WTC11 (cell line): Measurements from ENCODE around the gene STOX2. TPM values are rescaled to one million over a fixed set of nuclear protein-coding genes. Genes with fewer than 3 reads are reported as not detected.

ENCODE experiments used
- ATAC-seq: fragments of 200-7000 bp; cut with Tn5 transposase; 2 replicates; pipeline ENCODE4 v1.10.0; 2021; ENCODE audit warnings: mild to moderate bottlenecking, moderate library complexity
- CTCF ChIA-PET: fragments of 300-600 bp; sonication (Branson Sonifier 250); formaldehyde crosslinking; loops from one replicate; lab custom pipeline; 2021; ENCODE audit warnings: antibody characterized with exemption; lab: Charles Lee
- POLR2A ChIA-PET: fragments of 350-600 bp; sonication (Branson Sonifier 250); formaldehyde crosslinking; loops from one replicate; lab custom pipeline; 2021; ENCODE audit warnings: antibody characterized with exemption; lab: Charles Lee
- DNase-seq: peaks from one replicate; pipeline ENCODE4 v3.0.0; 2021; ENCODE audit warnings: low spot score
- H3K27ac Mint-ChIP-seq: 2 replicates; pipeline ENCODE4 v1.8.0; 2021; ENCODE audit warnings: mixed read lengths
- H3K27me3 Mint-ChIP-seq: 2 replicates; pipeline ENCODE4 v1.8.0; 2021; ENCODE audit warnings: low read depth, mild to moderate bottlenecking, moderate library complexity, mixed read lengths
- H3K36me3 Mint-ChIP-seq: 2 replicates; pipeline ENCODE4 v1.8.0; 2021; ENCODE audit warnings: mixed read lengths
- H3K4me1 Mint-ChIP-seq: 2 replicates; pipeline ENCODE4 v1.8.0; 2022; ENCODE audit warnings: mixed read lengths
- H3K4me3 Mint-ChIP-seq: 2 replicates; pipeline ENCODE4 v1.8.0; 2021; ENCODE audit warnings: mild to moderate bottlenecking, moderate library complexity, mixed read lengths
- H3K9me3 Mint-ChIP-seq: 2 replicates; pipeline ENCODE4 v1.8.0; 2021; ENCODE audit warnings: mixed read lengths
- EMX1 ChIP-seq: fragments of 250-450 bp; sonication (Bioruptor Pico); IDR thresholded peaks from 2 replicates; pipeline ENCODE4 v1.8.0; 2021; ENCODE audit warnings: mild to moderate bottlenecking
- FOXK1 ChIP-seq: sonication (generic); formaldehyde crosslinking; IDR thresholded peaks from 2 replicates; pipeline ENCODE4 v1.8.0; 2022; ENCODE audit warnings: mild to moderate bottlenecking, moderate library complexity, missing genetic modification reagents
- GABPB1 ChIP-seq: sonication (generic); formaldehyde crosslinking; IDR thresholded peaks from 2 replicates; pipeline ENCODE4 v1.8.1; 2023; ENCODE audit warnings: mild to moderate bottlenecking, missing genetic modification reagents
- SP1 ChIP-seq: sonication (generic); formaldehyde crosslinking; conservative IDR thresholded peaks from 2 replicates; pipeline ENCODE4 v1.8.1; 2022; ENCODE audit warnings: missing genetic modification reagents
- TP53 ChIP-seq: sonication (generic); formaldehyde crosslinking; IDR thresholded peaks from 2 replicates; pipeline ENCODE4 v1.8.1; 2023; ENCODE audit warnings: mild to moderate bottlenecking, missing genetic modification reagents
- ZNF423 ChIP-seq: fragments of 250-450 bp; sonication (Bioruptor Pico); IDR thresholded peaks from 2 replicates; pipeline ENCODE4 v2.1.2; 2022; ENCODE audit warnings: mild to moderate bottlenecking, moderate library complexity
- total RNA-seq: library from RNA; stranded (reverse); gene quantifications from 3 replicates; pipeline ENCODE4 v1.2.3, GENCODE V29; 2021
- TF ChIP-seq, protein P1 (sequence below): fragments of 250-450 bp; sonication (Bioruptor Pico); IDR thresholded peaks from 2 replicates; pipeline ENCODE4 v1.9.0; 2021; ENCODE audit warnings: mild to moderate bottlenecking
- TF ChIP-seq, protein P2 (sequence below): sonication (generic); formaldehyde crosslinking; IDR thresholded peaks from 2 replicates; pipeline ENCODE4 v1.8.0; 2023; ENCODE audit warnings: mild to moderate bottlenecking, missing genetic modification reagents
- TF ChIP-seq, protein P3 (sequence below): sonication (generic); formaldehyde crosslinking; conservative IDR thresholded peaks from 2 replicates; pipeline ENCODE4 v1.8.1; 2022; ENCODE audit warnings: mild to moderate bottlenecking, missing genetic modification reagents
- TF ChIP-seq, protein P4 (sequence below): sonication (generic); formaldehyde crosslinking; IDR thresholded peaks from 2 replicates; pipeline ENCODE4 v1.8.0; 2022; ENCODE audit warnings: missing genetic modification reagents
- TF ChIP-seq, protein P5 (sequence below): sonication (generic); formaldehyde crosslinking; IDR thresholded peaks from 2 replicates; pipeline ENCODE4 v1.8.1; 2023; ENCODE audit warnings: mild to moderate bottlenecking, missing genetic modification reagents, borderline replicate concordance
- TF ChIP-seq, protein P6 (sequence below): fragments of 250-450 bp; sonication (Bioruptor Pico); IDR thresholded peaks from 2 replicates; pipeline ENCODE4 v1.9.0; 2021; ENCODE audit warnings: mild to moderate bottlenecking
- TF ChIP-seq, protein P7 (sequence below): sonication (generic); formaldehyde crosslinking; IDR thresholded peaks from 2 replicates; pipeline ENCODE4 v1.8.1; 2023; ENCODE audit warnings: mild to moderate bottlenecking, missing genetic modification reagents, moderate library complexity
- TF ChIP-seq, protein P8 (sequence below): fragments of 250-450 bp; sonication (Bioruptor Pico); IDR thresholded peaks from 2 replicates; pipeline ENCODE4 v1.9.0; 2021; ENCODE audit warnings: mild to moderate bottlenecking, borderline replicate concordance

Gene STOX2
- total RNA-seq, 1 experiment from 2014 or later, result 31.6 TPM

DNA sequence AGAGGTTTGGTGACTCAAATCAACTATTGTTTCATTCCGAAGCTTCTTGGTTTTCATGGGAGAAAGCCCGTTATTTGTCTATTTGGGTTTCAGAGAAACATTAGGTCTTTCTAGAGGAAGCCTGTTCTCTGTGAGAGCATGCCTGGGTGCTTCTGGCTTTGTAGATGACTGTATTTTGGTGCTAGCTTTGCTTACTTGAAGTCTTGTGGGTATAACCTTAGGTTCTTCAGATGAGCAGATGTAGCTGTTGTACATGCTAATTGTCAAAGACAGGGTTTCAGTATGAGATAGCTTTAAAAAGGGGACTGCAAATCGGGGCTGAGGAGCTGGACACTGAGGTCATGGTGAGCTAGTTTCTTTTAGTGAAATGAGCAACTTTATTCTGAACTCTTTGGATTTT lies 7.9 kb upstream of the STOX2 start:
- H3K4me1 Mint-ChIP-seq, result no peaks in the 10 kb centered on the region
- POLR2A ChIA-PET, result no interaction called here
- H3K27me3 Mint-ChIP-seq, result peaks cover 4% of the 10 kb centered on the region; the same call in 1 of the 2 replicates
- no peak overlapping the region for H3K4me3 Mint-ChIP-seq
- no peak for ATAC-seq
- CTCF ChIA-PET, result interaction anchor here (0.9 kb wide), 1 partner anchor 271 kb away, joined by 3 read pairs; no protein-coding TSS in a partner anchor
- peaks cover 16% of the 10 kb centered on the region for H3K36me3 Mint-ChIP-seq
- H3K9me3 Mint-ChIP-seq, result peaks cover 33% of the 10 kb centered on the region
- DNase-seq, result no peak
- TF ChIP-seq, protein P1, sequence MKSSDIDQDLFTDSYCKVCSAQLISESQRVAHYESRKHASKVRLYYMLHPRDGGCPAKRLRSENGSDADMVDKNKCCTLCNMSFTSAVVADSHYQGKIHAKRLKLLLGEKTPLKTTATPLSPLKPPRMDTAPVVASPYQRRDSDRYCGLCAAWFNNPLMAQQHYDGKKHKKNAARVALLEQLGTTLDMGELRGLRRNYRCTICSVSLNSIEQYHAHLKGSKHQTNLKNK (CRISPR knock-in tag), result no peak
- H3K27ac Mint-ChIP-seq, result no peak overlapping the region

DNA sequence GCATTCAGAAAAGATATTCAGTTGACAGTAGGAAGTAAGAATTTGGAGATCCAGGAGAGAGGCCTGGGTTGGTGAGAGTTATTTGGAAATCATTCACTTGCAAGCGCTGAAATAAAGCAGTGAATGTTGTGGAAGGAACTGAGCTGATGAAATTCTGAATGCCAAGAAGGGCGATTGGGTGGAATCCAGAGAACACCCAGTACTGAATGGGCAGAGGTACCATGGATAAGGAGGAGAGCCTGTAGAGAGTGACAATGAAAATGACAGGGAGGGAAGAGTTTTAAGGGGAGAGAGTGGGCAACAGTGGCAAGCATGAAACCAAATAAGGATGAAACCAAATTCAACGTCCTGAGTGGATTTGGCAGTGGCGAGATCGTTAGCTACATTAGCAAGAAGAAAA lies 6.7 kb upstream of the STOX2 start:
- peaks cover 45% of the 10 kb centered on the region for H3K9me3 Mint-ChIP-seq
- peaks cover 25% of the 10 kb centered on the region for H3K36me3 Mint-ChIP-seq
- no peak overlapping the region for H3K27ac Mint-ChIP-seq
- CTCF ChIA-PET, result no interaction called here
- H3K27me3 Mint-ChIP-seq, result peaks cover 14% of the 10 kb centered on the region
- no peak overlapping the region for H3K4me3 Mint-ChIP-seq
- POLR2A ChIA-PET, result no interaction called here
- ATAC-seq, result no peak
- no peak for DNase-seq
- H3K4me1 Mint-ChIP-seq, result no peaks in the 10 kb centered on the region
- TF ChIP-seq ZNF423 (no peak), TP53 (CRISPR knock-in tag) (no peak), FOXK1 (CRISPR knock-in tag) (no peak), EMX1 (CRISPR knock-in tag) (no peak), GABPB1 (CRISPR knock-in tag) (no peak), SP1 (CRISPR knock-in tag) (no peak)
- TF ChIP-seq, protein P2, sequence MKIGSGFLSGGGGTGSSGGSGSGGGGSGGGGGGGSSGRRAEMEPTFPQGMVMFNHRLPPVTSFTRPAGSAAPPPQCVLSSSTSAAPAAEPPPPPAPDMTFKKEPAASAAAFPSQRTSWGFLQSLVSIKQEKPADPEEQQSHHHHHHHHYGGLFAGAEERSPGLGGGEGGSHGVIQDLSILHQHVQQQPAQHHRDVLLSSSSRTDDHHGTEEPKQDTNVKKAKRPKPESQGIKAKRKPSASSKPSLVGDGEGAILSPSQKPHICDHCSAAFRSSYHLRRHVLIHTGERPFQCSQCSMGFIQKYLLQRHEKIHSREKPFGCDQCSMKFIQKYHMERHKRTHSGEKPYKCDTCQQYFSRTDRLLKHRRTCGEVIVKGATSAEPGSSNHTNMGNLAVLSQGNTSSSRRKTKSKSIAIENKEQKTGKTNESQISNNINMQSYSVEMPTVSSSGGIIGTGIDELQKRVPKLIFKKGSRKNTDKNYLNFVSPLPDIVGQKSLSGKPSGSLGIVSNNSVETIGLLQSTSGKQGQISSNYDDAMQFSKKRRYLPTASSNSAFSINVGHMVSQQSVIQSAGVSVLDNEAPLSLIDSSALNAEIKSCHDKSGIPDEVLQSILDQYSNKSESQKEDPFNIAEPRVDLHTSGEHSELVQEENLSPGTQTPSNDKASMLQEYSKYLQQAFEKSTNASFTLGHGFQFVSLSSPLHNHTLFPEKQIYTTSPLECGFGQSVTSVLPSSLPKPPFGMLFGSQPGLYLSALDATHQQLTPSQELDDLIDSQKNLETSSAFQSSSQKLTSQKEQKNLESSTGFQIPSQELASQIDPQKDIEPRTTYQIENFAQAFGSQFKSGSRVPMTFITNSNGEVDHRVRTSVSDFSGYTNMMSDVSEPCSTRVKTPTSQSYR (CRISPR knock-in tag), result no peak
- TF ChIP-seq, protein P3, sequence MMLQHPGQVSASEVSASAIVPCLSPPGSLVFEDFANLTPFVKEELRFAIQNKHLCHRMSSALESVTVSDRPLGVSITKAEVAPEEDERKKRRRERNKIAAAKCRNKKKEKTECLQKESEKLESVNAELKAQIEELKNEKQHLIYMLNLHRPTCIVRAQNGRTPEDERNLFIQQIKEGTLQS (CRISPR knock-in tag), result no peak
- TF ChIP-seq, protein P4, sequence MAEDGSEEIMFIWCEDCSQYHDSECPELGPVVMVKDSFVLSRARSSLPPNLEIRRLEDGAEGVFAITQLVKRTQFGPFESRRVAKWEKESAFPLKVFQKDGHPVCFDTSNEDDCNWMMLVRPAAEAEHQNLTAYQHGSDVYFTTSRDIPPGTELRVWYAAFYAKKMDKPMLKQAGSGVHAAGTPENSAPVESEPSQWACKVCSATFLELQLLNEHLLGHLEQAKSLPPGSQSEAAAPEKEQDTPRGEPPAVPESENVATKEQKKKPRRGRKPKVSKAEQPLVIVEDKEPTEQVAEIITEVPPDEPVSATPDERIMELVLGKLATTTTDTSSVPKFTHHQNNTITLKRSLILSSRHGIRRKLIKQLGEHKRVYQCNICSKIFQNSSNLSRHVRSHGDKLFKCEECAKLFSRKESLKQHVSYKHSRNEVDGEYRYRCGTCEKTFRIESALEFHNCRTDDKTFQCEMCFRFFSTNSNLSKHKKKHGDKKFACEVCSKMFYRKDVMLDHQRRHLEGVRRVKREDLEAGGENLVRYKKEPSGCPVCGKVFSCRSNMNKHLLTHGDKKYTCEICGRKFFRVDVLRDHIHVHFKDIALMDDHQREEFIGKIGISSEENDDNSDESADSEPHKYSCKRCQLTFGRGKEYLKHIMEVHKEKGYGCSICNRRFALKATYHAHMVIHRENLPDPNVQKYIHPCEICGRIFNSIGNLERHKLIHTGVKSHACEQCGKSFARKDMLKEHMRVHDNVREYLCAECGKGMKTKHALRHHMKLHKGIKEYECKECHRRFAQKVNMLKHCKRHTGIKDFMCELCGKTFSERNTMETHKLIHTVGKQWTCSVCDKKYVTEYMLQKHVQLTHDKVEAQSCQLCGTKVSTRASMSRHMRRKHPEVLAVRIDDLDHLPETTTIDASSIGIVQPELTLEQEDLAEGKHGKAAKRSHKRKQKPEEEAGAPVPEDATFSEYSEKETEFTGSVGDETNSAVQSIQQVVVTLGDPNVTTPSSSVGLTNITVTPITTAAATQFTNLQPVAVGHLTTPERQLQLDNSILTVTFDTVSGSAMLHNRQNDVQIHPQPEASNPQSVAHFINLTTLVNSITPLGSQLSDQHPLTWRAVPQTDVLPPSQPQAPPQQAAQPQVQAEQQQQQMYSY, result no peak
- TF ChIP-seq, protein P5, sequence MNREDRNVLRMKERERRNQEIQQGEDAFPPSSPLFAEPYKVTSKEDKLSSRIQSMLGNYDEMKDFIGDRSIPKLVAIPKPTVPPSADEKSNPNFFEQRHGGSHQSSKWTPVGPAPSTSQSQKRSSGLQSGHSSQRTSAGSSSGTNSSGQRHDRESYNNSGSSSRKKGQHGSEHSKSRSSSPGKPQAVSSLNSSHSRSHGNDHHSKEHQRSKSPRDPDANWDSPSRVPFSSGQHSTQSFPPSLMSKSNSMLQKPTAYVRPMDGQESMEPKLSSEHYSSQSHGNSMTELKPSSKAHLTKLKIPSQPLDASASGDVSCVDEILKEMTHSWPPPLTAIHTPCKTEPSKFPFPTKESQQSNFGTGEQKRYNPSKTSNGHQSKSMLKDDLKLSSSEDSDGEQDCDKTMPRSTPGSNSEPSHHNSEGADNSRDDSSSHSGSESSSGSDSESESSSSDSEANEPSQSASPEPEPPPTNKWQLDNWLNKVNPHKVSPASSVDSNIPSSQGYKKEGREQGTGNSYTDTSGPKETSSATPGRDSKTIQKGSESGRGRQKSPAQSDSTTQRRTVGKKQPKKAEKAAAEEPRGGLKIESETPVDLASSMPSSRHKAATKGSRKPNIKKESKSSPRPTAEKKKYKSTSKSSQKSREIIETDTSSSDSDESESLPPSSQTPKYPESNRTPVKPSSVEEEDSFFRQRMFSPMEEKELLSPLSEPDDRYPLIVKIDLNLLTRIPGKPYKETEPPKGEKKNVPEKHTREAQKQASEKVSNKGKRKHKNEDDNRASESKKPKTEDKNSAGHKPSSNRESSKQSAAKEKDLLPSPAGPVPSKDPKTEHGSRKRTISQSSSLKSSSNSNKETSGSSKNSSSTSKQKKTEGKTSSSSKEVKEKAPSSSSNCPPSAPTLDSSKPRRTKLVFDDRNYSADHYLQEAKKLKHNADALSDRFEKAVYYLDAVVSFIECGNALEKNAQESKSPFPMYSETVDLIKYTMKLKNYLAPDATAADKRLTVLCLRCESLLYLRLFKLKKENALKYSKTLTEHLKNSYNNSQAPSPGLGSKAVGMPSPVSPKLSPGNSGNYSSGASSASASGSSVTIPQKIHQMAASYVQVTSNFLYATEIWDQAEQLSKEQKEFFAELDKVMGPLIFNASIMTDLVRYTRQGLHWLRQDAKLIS (CRISPR knock-in tag), result no peak
- TF ChIP-seq, protein P6, sequence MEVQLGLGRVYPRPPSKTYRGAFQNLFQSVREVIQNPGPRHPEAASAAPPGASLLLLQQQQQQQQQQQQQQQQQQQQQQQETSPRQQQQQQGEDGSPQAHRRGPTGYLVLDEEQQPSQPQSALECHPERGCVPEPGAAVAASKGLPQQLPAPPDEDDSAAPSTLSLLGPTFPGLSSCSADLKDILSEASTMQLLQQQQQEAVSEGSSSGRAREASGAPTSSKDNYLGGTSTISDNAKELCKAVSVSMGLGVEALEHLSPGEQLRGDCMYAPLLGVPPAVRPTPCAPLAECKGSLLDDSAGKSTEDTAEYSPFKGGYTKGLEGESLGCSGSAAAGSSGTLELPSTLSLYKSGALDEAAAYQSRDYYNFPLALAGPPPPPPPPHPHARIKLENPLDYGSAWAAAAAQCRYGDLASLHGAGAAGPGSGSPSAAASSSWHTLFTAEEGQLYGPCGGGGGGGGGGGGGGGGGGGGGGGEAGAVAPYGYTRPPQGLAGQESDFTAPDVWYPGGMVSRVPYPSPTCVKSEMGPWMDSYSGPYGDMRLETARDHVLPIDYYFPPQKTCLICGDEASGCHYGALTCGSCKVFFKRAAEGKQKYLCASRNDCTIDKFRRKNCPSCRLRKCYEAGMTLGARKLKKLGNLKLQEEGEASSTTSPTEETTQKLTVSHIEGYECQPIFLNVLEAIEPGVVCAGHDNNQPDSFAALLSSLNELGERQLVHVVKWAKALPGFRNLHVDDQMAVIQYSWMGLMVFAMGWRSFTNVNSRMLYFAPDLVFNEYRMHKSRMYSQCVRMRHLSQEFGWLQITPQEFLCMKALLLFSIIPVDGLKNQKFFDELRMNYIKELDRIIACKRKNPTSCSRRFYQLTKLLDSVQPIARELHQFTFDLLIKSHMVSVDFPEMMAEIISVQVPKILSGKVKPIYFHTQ, result no peak
- TF ChIP-seq, protein P7, sequence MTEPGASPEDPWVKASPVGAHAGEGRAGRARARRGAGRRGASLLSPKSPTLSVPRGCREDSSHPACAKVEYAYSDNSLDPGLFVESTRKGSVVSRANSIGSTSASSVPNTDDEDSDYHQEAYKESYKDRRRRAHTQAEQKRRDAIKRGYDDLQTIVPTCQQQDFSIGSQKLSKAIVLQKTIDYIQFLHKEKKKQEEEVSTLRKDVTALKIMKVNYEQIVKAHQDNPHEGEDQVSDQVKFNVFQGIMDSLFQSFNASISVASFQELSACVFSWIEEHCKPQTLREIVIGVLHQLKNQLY (CRISPR knock-in tag), result no peak
- TF ChIP-seq, protein P8, sequence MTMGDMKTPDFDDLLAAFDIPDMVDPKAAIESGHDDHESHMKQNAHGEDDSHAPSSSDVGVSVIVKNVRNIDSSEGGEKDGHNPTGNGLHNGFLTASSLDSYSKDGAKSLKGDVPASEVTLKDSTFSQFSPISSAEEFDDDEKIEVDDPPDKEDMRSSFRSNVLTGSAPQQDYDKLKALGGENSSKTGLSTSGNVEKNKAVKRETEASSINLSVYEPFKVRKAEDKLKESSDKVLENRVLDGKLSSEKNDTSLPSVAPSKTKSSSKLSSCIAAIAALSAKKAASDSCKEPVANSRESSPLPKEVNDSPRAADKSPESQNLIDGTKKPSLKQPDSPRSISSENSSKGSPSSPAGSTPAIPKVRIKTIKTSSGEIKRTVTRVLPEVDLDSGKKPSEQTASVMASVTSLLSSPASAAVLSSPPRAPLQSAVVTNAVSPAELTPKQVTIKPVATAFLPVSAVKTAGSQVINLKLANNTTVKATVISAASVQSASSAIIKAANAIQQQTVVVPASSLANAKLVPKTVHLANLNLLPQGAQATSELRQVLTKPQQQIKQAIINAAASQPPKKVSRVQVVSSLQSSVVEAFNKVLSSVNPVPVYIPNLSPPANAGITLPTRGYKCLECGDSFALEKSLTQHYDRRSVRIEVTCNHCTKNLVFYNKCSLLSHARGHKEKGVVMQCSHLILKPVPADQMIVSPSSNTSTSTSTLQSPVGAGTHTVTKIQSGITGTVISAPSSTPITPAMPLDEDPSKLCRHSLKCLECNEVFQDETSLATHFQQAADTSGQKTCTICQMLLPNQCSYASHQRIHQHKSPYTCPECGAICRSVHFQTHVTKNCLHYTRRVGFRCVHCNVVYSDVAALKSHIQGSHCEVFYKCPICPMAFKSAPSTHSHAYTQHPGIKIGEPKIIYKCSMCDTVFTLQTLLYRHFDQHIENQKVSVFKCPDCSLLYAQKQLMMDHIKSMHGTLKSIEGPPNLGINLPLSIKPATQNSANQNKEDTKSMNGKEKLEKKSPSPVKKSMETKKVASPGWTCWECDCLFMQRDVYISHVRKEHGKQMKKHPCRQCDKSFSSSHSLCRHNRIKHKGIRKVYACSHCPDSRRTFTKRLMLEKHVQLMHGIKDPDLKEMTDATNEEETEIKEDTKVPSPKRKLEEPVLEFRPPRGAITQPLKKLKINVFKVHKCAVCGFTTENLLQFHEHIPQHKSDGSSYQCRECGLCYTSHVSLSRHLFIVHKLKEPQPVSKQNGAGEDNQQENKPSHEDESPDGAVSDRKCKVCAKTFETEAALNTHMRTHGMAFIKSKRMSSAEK (CRISPR knock-in tag), result no peak
